GM18873 (cell line): Measurements from ENCODE around the gene SEMA5B.

Experiments
- ATAC-seq: cut with Tn5 transposase; IDR thresholded peaks from one replicate; pipeline ENCODE4 v1.9.1; 2021; ENCODE audit warnings: mild to moderate bottlenecking, moderate library complexity, moderate number of reproducible peaks; ENCODE audit not compliant: unreplicated experiment, low FRiP score

The SEMA5B gene

GRCh38 chr3:123002100-123002748 lies 25.3 kb downstream of the SEMA5B start:
- no peak for ATAC-seq

- no peak for ATAC-seq
Observed at GRCh38 chr3:122998856-122999255, 28.7 kb downstream of the SEMA5B start.

- no peak for ATAC-seq
Observed at GRCh38 chr3:122998206-122998605, 29.4 kb downstream of the SEMA5B start.

- no peak for ATAC-seq
Observed at GRCh38 chr3:122996038-122996580, 31.5 kb downstream of the SEMA5B start.

GRCh38 chr3:122994954-122995353 lies 32.6 kb downstream of the SEMA5B start:
- ATAC-seq = no peak

GRCh38 chr3:122993124-122993978 lies 34.2 kb downstream of the SEMA5B start:
- ATAC-seq = no peak

GRCh38 chr3:122992676-122993075 lies 34.9 kb downstream of the SEMA5B start:
- no peak for ATAC-seq

GRCh38 chr3:122992133-122992532 lies 35.4 kb downstream of the SEMA5B start:
- ATAC-seq = no peak

- ATAC-seq = no peak
Observed at GRCh38 chr3:122991236-122991985, 36.2 kb downstream of the SEMA5B start.

- no peak for ATAC-seq
Observed at GRCh38 chr3:122989856-122990575, 37.5 kb downstream of the SEMA5B start.

- ATAC-seq = no peak
Observed at GRCh38 chr3:122988508-122988907, 39.1 kb downstream of the SEMA5B start.

- ATAC-seq = no peak
Observed at GRCh38 chr3:122987736-122988319, 39.7 kb downstream of the SEMA5B start.

GRCh38 chr3:122987231-122987630 lies 40.3 kb downstream of the SEMA5B start:
- ATAC-seq = no peak

- no peak for ATAC-seq
Observed at GRCh38 chr3:122986693-122987179, 40.8 kb downstream of the SEMA5B start.

- ATAC-seq = no peak
Observed at GRCh38 chr3:122985539-122985938, 42.0 kb downstream of the SEMA5B start.

- no peak for ATAC-seq
Observed at GRCh38 chr3:122984650-122985049, 42.9 kb downstream of the SEMA5B start.

GRCh38 chr3:122984007-122984406 lies 43.6 kb downstream of the SEMA5B start:
- ATAC-seq = no peak

- no peak for ATAC-seq
Observed at GRCh38 chr3:122982216-122983185, 45.1 kb downstream of the SEMA5B start.

- ATAC-seq = no peak
Observed at GRCh38 chr3:122979211-122979610, 48.4 kb downstream of the SEMA5B start.
